Neural progenitor cell (in vitro differentiated cells): Measurements from ENCODE around the gene PRDX3. TPM values are rescaled to one million over a fixed set of nuclear protein-coding genes. Genes with fewer than 3 reads are reported as not detected.
A peak's percentile ranks its signal among the peaks of the same experiment; 100 is the strongest.

Experiments
- DNase-seq: peaks from one replicate; pipeline ENCODE4 v3.0.0-alpha.2; 2016; ENCODE audit warnings: low spot score
- H2AFZ ChIP-seq: fragments of 200-600 bp; sonication (generic); replicated peaks from 2 replicates; pipeline ENCODE4 v1.6.1; 2016; ENCODE audit warnings: antibody characterized with exemption
- H3F3A ChIP-seq: fragments of 200-600 bp; sonication (generic); 2 replicates; pipeline ENCODE4 v1.6.1; 2016; ENCODE audit warnings: antibody characterized with exemption, low read depth
- H3K27ac ChIP-seq: fragments of 200-600 bp; sonication (generic); 2 replicates; pipeline ENCODE4 v1.5.1; 2016; ENCODE audit warnings: mild to moderate bottlenecking
- H3K27me3 ChIP-seq: fragments of 200-600 bp; sonication (generic); 2 replicates; pipeline ENCODE4 v1.6.1; 2016; ENCODE audit warnings: mild to moderate bottlenecking, moderate library complexity
- H3K36me3 ChIP-seq: fragments of 200-600 bp; sonication (generic); 2 replicates; pipeline ENCODE4 v1.5.1; 2016
- H3K4me1 ChIP-seq: fragments of 200-600 bp; sonication (generic); 2 replicates; pipeline ENCODE4 v1.6.1; 2016; ENCODE audit warnings: mixed run types
- H3K4me2 ChIP-seq: fragments of 200-600 bp; sonication (generic); 2 replicates; pipeline ENCODE4 v1.6.1; 2016
- H3K4me3 ChIP-seq: fragments of 200-600 bp; sonication (generic); 2 replicates; pipeline ENCODE4 v1.5.1; 2016
- H3K79me2 ChIP-seq: fragments of 200-600 bp; sonication (generic); 2 replicates; pipeline ENCODE4 v1.6.1; 2016; ENCODE audit warnings: low read depth
- H3K9ac ChIP-seq: fragments of 200-600 bp; sonication (generic); 2 replicates; pipeline ENCODE4 v1.6.1; 2016
- H3K9me3 ChIP-seq: fragments of 200-600 bp; sonication (generic); 2 replicates; pipeline ENCODE4 v1.5.1; 2016; ENCODE audit warnings: low read depth
- H4K20me1 ChIP-seq: fragments of 200-600 bp; sonication (generic); 2 replicates; pipeline ENCODE4 v1.6.1; 2016; ENCODE audit warnings: low read depth
- H3K27ac Mint-ChIP-seq: 3 replicates; pipeline ENCODE4 v1.8.0; 2021; ENCODE audit warnings: mixed read lengths
- H3K27me3 Mint-ChIP-seq: 2 replicates; pipeline ENCODE4 v1.8.0; 2022; ENCODE audit warnings: low read depth, mild to moderate bottlenecking, inconsistent platforms, moderate library complexity, mixed read lengths; ENCODE audit not compliant: insufficient read depth
- H3K36me3 Mint-ChIP-seq: 3 replicates; pipeline ENCODE4 v1.8.0; 2021; ENCODE audit warnings: mixed read lengths
- H3K4me1 Mint-ChIP-seq: 3 replicates; pipeline ENCODE4 v1.8.0; 2021; ENCODE audit warnings: mixed read lengths
- H3K4me3 Mint-ChIP-seq: 3 replicates; pipeline ENCODE4 v1.8.0; 2021; ENCODE audit warnings: mild to moderate bottlenecking, moderate library complexity, mixed read lengths
- H3K9me3 Mint-ChIP-seq: 3 replicates; pipeline ENCODE4 v1.8.0; 2020; ENCODE audit warnings: mixed read lengths
- CTCF ChIP-seq: fragments of 200-600 bp; sonication (generic); IDR thresholded peaks from 2 replicates; pipeline ENCODE4 v1.5.1; 2017; ENCODE audit warnings: antibody characterized with exemption, mild to moderate bottlenecking
- EZH2 ChIP-seq: fragments of 200-600 bp; sonication (generic); IDR thresholded peaks from 2 replicates; pipeline ENCODE4 v1.6.1; 2017; ENCODE audit warnings: antibody characterized with exemption, mild to moderate bottlenecking, moderate library complexity
- EZH2phosphoT487 ChIP-seq: fragments of 200-600 bp; sonication (generic); IDR thresholded peaks from 2 replicates; pipeline ENCODE4 v1.6.1; 2017; ENCODE audit warnings: antibody characterized with exemption
- total RNA-seq: library from RNA; depleted of rRNA; stranded (reverse); fragments of >200 nt; gene quantifications from 2 replicates; pipeline ENCODE4 v1.2.3, GENCODE V29; 2015; ENCODE audit warnings: low replicate concordance

Gene PRDX3
- total RNA-seq, 1 donor from 2014 or later: 405 TPM

- Histone ChIP-seq H3K4me1 (peaks cover 15% of the 10 kb centered on the region), H3K4me2 (peak overlapping the region; percentile 39), H3K9me3 (no peaks in the 10 kb centered on the region), H3F3A (peaks cover 14% of the 10 kb centered on the region), H3K27ac (no peak overlapping the region), H3K27me3 (peaks cover 3% of the 10 kb centered on the region), H4K20me1 (no peaks in the 10 kb centered on the region), H3K36me3 (no peaks in the 10 kb centered on the region), H3K79me2 (no peaks in the 10 kb centered on the region), H2AFZ (no peak overlapping the region), H3K4me3 (no peak overlapping the region), H3K9ac (no peak overlapping the region)
- no peak for TF ChIP-seq EZH2
- no peak for TF ChIP-seq EZH2phosphoT487
- TF ChIP-seq CTCF: no peak
- Mint-ChIP-seq H3K9me3 (no peaks in the 10 kb centered on the region), H3K27me3 (peaks cover 10% of the 10 kb centered on the region), H3K36me3 (no peaks in the 10 kb centered on the region), H3K4me1 (peaks cover 34% of the 10 kb centered on the region), H3K27ac (no peak overlapping the region), H3K4me3 (no peak overlapping the region)
- DNase-seq: no peak
These were observed 24.4 kb upstream of the PRDX3 start for GRCh38 chr10:119203006-119203405.

GRCh38 chr10:119201233-119201632, 22.6 kb upstream of the PRDX3 start:
- H2AFZ ChIP-seq: no peak overlapping the region
- H3K36me3 Mint-ChIP-seq: no peaks in the 10 kb centered on the region
- no peaks in the 10 kb centered on the region for H3K9me3 ChIP-seq
- peaks cover 30% of the 10 kb centered on the region for H3K4me1 Mint-ChIP-seq
- no peaks in the 10 kb centered on the region for H3K9me3 Mint-ChIP-seq
- no peak overlapping the region for H3K9ac ChIP-seq
- H3K4me2 ChIP-seq: no peak overlapping the region
- no peak overlapping the region for H3K4me3 ChIP-seq
- no peak overlapping the region for H3K27ac ChIP-seq
- peaks cover 14% of the 10 kb centered on the region for H3K27me3 Mint-ChIP-seq
- no peaks in the 10 kb centered on the region for H3K27me3 ChIP-seq
- H3K36me3 ChIP-seq: no peaks in the 10 kb centered on the region
- no peaks in the 10 kb centered on the region for H3K79me2 ChIP-seq
- TF ChIP-seq EZH2 (no peak), CTCF (no peak), EZH2phosphoT487 (no peak)
- no peaks in the 10 kb centered on the region for H4K20me1 ChIP-seq
- H3K27ac Mint-ChIP-seq: no peak overlapping the region
- DNase-seq: no peak
- H3K4me3 Mint-ChIP-seq: no peak overlapping the region
- H3K4me1 ChIP-seq: peaks cover 11% of the 10 kb centered on the region
- H3F3A ChIP-seq: peaks cover 10% of the 10 kb centered on the region

GRCh38 chr10:119199231-119199992, 20.8 kb upstream of the PRDX3 start:
- Histone ChIP-seq H3K79me2 (no peaks in the 10 kb centered on the region), H2AFZ (no peak overlapping the region), H3K4me2 (no peak overlapping the region), H3F3A (peaks cover 10% of the 10 kb centered on the region), H3K4me1 (peaks cover 10% of the 10 kb centered on the region), H3K27me3 (no peaks in the 10 kb centered on the region), H3K9me3 (no peaks in the 10 kb centered on the region), H4K20me1 (no peaks in the 10 kb centered on the region), H3K27ac (no peak overlapping the region), H3K36me3 (no peaks in the 10 kb centered on the region), H3K9ac (no peak overlapping the region), H3K4me3 (no peak overlapping the region)
- TF ChIP-seq CTCF (peak; percentile 80), EZH2phosphoT487 (no peak), EZH2 (no peak)
- Mint-ChIP-seq H3K27ac (peak overlapping the region; percentile 44), H3K27me3 (peaks cover 11% of the 10 kb centered on the region), H3K4me3 (no peak overlapping the region), H3K36me3 (no peaks in the 10 kb centered on the region), H3K9me3 (no peaks in the 10 kb centered on the region), H3K4me1 (peaks cover 22% of the 10 kb centered on the region)
- DNase-seq: peak; percentile 88
